ENCODE data around the gene MYOF. TPM values are rescaled to one million over a fixed set of nuclear protein-coding genes. Genes with fewer than 3 reads are reported as not detected.

MYOF gene
- polyA plus RNA-seq, 1 of the 3 experiments (the other 2 are of a cell fraction), result 103 TPM

DNA sequence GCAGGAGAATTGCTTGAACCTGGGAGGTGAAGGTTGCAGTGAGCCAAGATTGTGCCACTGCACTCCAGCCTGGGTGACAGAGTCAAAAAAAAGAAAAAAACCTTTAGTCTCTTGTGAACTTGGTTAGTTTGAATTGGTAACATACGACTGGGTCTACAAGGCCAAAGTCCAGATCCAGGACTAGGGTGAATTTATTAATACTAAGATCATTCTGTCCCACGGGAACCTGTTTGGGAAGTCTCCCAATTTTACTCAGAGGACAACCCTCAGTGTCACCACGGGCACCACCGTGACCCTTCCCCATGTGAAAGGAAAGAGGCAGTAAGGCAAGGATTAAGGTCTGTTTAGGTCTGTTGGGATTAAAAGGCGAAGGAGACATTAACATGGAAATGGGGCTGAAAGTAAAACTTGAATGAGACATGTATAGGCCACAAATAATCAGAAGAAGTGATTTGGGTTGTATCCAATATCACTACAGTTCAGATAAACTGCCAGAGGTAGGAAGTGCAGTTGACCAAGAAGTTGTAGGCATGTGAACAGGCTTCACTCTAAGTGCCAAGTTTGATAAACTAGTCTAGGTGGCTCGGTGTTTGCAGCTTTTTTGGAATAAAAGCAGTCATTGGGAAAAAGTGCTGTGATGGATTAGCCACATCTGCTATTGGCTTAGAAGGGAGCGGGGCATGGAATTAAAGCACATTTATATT, 30.7 kb downstream of the MYOF start (continued):
- no peak for TF ChIP-seq POLR2AphosphoS5 (IDR thresholded peaks at IDR 0.05; ENCODE audit: low read depth, low read length)
- no peak for TF ChIP-seq TAF1 (IDR thresholded peaks at IDR 0.05; ENCODE audit: borderline replicate concordance, low read depth, low read length)
- no peak for TF ChIP-seq RFX5 (IDR thresholded peaks at IDR 0.05; ENCODE audit: low read length)
- no peak for TF ChIP-seq EZH2phosphoT487 (IDR thresholded peaks at IDR 0.05; ENCODE audit: borderline replicate concordance, low read depth)
- no peak for TF ChIP-seq YY1 (IDR thresholded peaks at IDR 0.05; ENCODE audit: low read depth)
- no peak for TF ChIP-seq RCOR1 (IDR thresholded peaks at IDR 0.05; ENCODE audit: low read length)
- no peak for TF ChIP-seq CHD2 (IDR thresholded peaks at IDR 0.05; ENCODE audit: low read length, partially characterized antibody)
- no peak for TF ChIP-seq MEF2A (IDR thresholded peaks at IDR 0.05; ENCODE audit: borderline replicate concordance, low read depth)
- TF ChIP-seq, protein P1, sequence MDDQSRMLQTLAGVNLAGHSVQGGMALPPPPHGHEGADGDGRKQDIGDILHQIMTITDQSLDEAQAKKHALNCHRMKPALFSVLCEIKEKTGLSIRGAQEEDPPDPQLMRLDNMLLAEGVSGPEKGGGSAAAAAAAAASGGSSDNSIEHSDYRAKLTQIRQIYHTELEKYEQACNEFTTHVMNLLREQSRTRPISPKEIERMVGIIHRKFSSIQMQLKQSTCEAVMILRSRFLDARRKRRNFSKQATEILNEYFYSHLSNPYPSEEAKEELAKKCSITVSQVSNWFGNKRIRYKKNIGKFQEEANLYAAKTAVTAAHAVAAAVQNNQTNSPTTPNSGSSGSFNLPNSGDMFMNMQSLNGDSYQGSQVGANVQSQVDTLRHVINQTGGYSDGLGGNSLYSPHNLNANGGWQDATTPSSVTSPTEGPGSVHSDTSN (IDR thresholded peaks at IDR 0.05), result no peak
- no peak for TF ChIP-seq NRF1 (IDR thresholded peaks at IDR 0.05; ENCODE audit: low read depth, low read length)

DNA sequence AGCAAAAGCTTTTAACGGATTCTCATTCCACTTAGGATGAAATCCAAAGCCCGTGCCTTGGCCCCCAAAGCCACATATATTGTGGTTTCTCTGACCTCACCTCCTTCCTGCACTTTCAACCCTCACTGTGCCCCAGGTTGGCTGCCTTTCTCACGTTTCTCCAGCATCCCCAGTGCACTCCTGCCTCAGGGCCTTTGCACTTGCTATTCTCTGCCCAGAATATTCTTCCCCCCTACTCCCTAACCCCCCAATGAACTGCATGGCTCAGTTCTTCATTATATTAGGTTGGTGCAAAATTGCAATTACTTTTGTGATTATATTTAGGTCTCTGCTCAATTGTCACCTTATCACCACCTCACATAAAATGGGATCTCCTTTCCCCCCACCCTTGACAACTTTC, 34.2 kb downstream of the MYOF start:
- Histone ChIP-seq H3K36me3 (replicated peaks in 1 of 2; ENCODE audit: control insufficient read depth in 1 of 2, insufficient read depth in 2 of 2, low read length in 1 of 2) (peaks cover 6 to 51% of the 10 kb centered on the region in 2 experiments), H3K9ac (no peak overlapping the region), H3K27me3 (ENCODE audit: insufficient read depth) (no peaks in the 10 kb centered on the region), H4K20me1 (ENCODE audit: insufficient read depth) (no peaks in the 10 kb centered on the region), H3K9me3 (no peaks in the 10 kb centered on the region), H3K4me2 (no peak overlapping the region), H3K4me1 (ENCODE audit: control insufficient read depth in 1 of 2, insufficient read depth in 2 of 2, low read depth in 1 of 2, low read length in 1 of 2) (peaks cover 11 to 20% of the 10 kb centered on the region in 2 experiments), H3F3A (replicated peaks; ENCODE audit: insufficient read depth) (peaks cover 36% of the 10 kb centered on the region), H3K79me2 (ENCODE audit: insufficient read depth) (peaks cover 71% of the 10 kb centered on the region), H3K27ac (ENCODE audit: low read depth in 2 of 2, low read length in 1 of 2) (peak overlapping the region in 1 of 2 experiments; percentile 100; a peak in 1 of 4 replicates), H2AFZ (ENCODE audit: low read depth) (no peak overlapping the region), H3K4me3 (ENCODE audit: low read depth in 2 of 2, low read length in 1 of 2) (no peak overlapping the region), H3K9me2 (no peaks in the 10 kb centered on the region)
- ChIA-PET POLR2A (no interaction called here), CTCF (no interaction called here)
- no peak for DNase-seq
- 54% methylated on average over 3 of the region's 3 CpGs for WGBS (ENCODE audit: low lambda C conversion rate)
- TF ChIP-seq SMC3 (IDR thresholded peaks at IDR 0.05; ENCODE audit: low read depth, low read length), result no peak
- TF ChIP-seq RFX5 (IDR thresholded peaks at IDR 0.05; ENCODE audit: low read length), result no peak
- TF ChIP-seq CHD2 (IDR thresholded peaks at IDR 0.05; ENCODE audit: low read length, partially characterized antibody), result no peak
- TF ChIP-seq, protein P2, sequence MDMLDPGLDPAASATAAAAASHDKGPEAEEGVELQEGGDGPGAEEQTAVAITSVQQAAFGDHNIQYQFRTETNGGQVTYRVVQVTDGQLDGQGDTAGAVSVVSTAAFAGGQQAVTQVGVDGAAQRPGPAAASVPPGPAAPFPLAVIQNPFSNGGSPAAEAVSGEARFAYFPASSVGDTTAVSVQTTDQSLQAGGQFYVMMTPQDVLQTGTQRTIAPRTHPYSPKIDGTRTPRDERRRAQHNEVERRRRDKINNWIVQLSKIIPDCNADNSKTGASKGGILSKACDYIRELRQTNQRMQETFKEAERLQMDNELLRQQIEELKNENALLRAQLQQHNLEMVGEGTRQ (IDR thresholded peaks at IDR 0.05; ENCODE audit: borderline replicate concordance, low read depth, low read length), result no peak
- TF ChIP-seq FOSL2 (IDR thresholded peaks at IDR 0.05; ENCODE audit: borderline replicate concordance, low read depth), result no peak
- TF ChIP-seq, protein P3, sequence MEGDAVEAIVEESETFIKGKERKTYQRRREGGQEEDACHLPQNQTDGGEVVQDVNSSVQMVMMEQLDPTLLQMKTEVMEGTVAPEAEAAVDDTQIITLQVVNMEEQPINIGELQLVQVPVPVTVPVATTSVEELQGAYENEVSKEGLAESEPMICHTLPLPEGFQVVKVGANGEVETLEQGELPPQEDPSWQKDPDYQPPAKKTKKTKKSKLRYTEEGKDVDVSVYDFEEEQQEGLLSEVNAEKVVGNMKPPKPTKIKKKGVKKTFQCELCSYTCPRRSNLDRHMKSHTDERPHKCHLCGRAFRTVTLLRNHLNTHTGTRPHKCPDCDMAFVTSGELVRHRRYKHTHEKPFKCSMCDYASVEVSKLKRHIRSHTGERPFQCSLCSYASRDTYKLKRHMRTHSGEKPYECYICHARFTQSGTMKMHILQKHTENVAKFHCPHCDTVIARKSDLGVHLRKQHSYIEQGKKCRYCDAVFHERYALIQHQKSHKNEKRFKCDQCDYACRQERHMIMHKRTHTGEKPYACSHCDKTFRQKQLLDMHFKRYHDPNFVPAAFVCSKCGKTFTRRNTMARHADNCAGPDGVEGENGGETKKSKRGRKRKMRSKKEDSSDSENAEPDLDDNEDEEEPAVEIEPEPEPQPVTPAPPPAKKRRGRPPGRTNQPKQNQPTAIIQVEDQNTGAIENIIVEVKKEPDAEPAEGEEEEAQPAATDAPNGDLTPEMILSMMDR (IDR thresholded peaks at IDR 0.05), result no peak
- no peak for TF ChIP-seq SIN3A (IDR thresholded peaks at IDR 0.05; ENCODE audit: borderline replicate concordance, low read depth, low read length)
- no peak for TF ChIP-seq GABPA (IDR thresholded peaks at IDR 0.05; ENCODE audit: low read depth)
- TF ChIP-seq RAD21 (IDR thresholded peaks at IDR 0.05; ENCODE audit: low read length), result no peak
- TF ChIP-seq, protein P4, sequence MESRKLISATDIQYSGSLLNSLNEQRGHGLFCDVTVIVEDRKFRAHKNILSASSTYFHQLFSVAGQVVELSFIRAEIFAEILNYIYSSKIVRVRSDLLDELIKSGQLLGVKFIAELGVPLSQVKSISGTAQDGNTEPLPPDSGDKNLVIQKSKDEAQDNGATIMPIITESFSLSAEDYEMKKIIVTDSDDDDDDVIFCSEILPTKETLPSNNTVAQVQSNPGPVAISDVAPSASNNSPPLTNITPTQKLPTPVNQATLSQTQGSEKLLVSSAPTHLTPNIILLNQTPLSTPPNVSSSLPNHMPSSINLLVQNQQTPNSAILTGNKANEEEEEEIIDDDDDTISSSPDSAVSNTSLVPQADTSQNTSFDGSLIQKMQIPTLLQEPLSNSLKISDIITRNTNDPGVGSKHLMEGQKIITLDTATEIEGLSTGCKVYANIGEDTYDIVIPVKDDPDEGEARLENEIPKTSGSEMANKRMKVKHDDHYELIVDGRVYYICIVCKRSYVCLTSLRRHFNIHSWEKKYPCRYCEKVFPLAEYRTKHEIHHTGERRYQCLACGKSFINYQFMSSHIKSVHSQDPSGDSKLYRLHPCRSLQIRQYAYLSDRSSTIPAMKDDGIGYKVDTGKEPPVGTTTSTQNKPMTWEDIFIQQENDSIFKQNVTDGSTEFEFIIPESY (IDR thresholded peaks at IDR 0.05; ENCODE audit: borderline replicate concordance, low read depth), result no peak
- no peak for TF ChIP-seq NFIC (IDR thresholded peaks at IDR 0.05; ENCODE audit: borderline replicate concordance)
- no peak for TF ChIP-seq EZH2phosphoT487 (IDR thresholded peaks at IDR 0.05; ENCODE audit: borderline replicate concordance, low read depth)
- no peak for TF ChIP-seq JUND (IDR thresholded peaks at IDR 0.05)
- TF ChIP-seq, protein P5, sequence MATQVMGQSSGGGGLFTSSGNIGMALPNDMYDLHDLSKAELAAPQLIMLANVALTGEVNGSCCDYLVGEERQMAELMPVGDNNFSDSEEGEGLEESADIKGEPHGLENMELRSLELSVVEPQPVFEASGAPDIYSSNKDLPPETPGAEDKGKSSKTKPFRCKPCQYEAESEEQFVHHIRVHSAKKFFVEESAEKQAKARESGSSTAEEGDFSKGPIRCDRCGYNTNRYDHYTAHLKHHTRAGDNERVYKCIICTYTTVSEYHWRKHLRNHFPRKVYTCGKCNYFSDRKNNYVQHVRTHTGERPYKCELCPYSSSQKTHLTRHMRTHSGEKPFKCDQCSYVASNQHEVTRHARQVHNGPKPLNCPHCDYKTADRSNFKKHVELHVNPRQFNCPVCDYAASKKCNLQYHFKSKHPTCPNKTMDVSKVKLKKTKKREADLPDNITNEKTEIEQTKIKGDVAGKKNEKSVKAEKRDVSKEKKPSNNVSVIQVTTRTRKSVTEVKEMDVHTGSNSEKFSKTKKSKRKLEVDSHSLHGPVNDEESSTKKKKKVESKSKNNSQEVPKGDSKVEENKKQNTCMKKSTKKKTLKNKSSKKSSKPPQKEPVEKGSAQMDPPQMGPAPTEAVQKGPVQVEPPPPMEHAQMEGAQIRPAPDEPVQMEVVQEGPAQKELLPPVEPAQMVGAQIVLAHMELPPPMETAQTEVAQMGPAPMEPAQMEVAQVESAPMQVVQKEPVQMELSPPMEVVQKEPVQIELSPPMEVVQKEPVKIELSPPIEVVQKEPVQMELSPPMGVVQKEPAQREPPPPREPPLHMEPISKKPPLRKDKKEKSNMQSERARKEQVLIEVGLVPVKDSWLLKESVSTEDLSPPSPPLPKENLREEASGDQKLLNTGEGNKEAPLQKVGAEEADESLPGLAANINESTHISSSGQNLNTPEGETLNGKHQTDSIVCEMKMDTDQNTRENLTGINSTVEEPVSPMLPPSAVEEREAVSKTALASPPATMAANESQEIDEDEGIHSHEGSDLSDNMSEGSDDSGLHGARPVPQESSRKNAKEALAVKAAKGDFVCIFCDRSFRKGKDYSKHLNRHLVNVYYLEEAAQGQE (IDR thresholded peaks at IDR 0.05; ENCODE audit: low read depth, low read length), result no peak

All from SK-N-SH (cell line).